H1 (cell line): ENCODE data around the gene OPCML.

Experiments used
- BCL11A ChIP-seq, 2 experiments: IDR thresholded peaks; one replicate each; pipeline ENCODE4 v1.6.1; 2011; ENCODE audit warnings: low read depth in 2 of 2, low read length in 2 of 2, mild to moderate bottlenecking in 2 of 2
- JUND ChIP-seq: IDR thresholded peaks from 2 replicates; pipeline ENCODE4 v1.6.1; 2011; ENCODE audit warnings: mild to moderate bottlenecking, improper control_type of control experiment, low read length
- POLR2AphosphoS5 ChIP-seq: IDR thresholded peaks from 2 replicates; pipeline ENCODE4 v1.6.1; 2011; ENCODE audit warnings: low read depth, low read length
- RAD21 ChIP-seq, 2 experiments: IDR thresholded peaks in 1 of 2; conservative IDR thresholded peaks in 1 of 2; 2 replicates each; pipeline ENCODE4 v1.6.1; 2011; ENCODE audit warnings: low read depth in 2 of 2, low read length in 2 of 2, improper control_type of control experiment in 1 of 2, inconsistent platforms in 1 of 2, mild to moderate bottlenecking in 1 of 2, moderate library complexity in 1 of 2
- RFX5 ChIP-seq: IDR thresholded peaks from 2 replicates; pipeline ENCODE4 v1.6.1; 2011; ENCODE audit warnings: low read depth, low read length, improper control_type of control experiment, borderline replicate concordance
- SIX5 ChIP-seq: IDR thresholded peaks from 2 replicates; pipeline ENCODE4 v1.6.1; 2011; ENCODE audit warnings: mild to moderate bottlenecking, low read depth, low read length
- TAF1 ChIP-seq: IDR thresholded peaks from 2 replicates; pipeline ENCODE4 v1.6.1; 2011; ENCODE audit warnings: mild to moderate bottlenecking, low read depth, low read length
- TF ChIP-seq, protein P1 (sequence below), 3 experiments: IDR thresholded peaks; 1 replicate in 2 of 3; 2 replicates in 1 of 3; pipeline versions ENCODE4 v1.5.1 to v1.6.1; 2011; ENCODE audit warnings: low read length in 3 of 3, mild to moderate bottlenecking in 3 of 3, inconsistent platforms in 2 of 3, low read depth in 1 of 3, moderate library complexity in 1 of 3; ENCODE audit not compliant: insufficient read depth in 1 of 3; ENCODE audit errors: control extremely low read depth in 1 of 3
- TF ChIP-seq, protein P2 (sequence below): IDR thresholded peaks from 2 replicates; pipeline ENCODE4 v1.6.1; 2011; ENCODE audit warnings: low read length, improper control_type of control experiment

DNA sequence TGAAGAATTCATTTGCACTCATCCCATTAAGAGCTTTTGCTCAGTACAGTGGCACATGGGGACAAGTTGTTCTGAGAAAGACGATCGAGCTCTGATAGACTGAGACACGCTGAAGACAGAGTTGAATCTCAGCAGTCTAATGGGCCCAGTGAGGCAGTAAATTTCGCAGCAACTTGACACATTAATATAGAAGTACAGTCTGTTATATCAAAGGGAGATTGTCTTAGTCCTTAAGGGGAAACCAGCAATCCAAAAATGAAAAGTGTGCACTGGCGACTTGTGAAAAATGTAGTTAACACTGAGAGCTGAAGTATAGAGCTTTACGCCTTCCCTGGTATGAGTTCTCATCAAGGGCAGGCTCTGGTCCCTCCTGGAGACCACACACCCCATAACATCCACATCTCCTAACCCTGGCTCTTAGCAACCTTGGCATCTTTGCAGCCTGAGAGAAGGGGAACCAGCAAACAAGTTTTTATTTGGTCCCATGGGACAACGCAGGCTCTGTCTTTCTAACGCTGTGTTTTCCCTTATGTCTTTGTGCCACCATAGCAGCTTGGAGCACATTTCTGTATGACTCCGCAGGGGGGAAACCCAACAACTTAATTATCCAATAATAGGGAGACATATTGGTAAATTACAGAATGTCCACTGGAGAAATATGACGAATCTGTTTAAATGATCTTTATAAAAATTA, 952.5 kb downstream of the OPCML start:
- TF ChIP-seq, protein P1, sequence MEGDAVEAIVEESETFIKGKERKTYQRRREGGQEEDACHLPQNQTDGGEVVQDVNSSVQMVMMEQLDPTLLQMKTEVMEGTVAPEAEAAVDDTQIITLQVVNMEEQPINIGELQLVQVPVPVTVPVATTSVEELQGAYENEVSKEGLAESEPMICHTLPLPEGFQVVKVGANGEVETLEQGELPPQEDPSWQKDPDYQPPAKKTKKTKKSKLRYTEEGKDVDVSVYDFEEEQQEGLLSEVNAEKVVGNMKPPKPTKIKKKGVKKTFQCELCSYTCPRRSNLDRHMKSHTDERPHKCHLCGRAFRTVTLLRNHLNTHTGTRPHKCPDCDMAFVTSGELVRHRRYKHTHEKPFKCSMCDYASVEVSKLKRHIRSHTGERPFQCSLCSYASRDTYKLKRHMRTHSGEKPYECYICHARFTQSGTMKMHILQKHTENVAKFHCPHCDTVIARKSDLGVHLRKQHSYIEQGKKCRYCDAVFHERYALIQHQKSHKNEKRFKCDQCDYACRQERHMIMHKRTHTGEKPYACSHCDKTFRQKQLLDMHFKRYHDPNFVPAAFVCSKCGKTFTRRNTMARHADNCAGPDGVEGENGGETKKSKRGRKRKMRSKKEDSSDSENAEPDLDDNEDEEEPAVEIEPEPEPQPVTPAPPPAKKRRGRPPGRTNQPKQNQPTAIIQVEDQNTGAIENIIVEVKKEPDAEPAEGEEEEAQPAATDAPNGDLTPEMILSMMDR (IDR thresholded peaks at IDR 0.05; ENCODE audit: control extremely low read depth in 1 of 3, insufficient read depth in 1 of 3, low read depth in 1 of 3, low read length in 3 of 3), result no peak
- TF ChIP-seq, protein P2, sequence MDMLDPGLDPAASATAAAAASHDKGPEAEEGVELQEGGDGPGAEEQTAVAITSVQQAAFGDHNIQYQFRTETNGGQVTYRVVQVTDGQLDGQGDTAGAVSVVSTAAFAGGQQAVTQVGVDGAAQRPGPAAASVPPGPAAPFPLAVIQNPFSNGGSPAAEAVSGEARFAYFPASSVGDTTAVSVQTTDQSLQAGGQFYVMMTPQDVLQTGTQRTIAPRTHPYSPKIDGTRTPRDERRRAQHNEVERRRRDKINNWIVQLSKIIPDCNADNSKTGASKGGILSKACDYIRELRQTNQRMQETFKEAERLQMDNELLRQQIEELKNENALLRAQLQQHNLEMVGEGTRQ, result no peak
- no peak for TF ChIP-seq JUND
- no peak for TF ChIP-seq POLR2AphosphoS5
- TF ChIP-seq RFX5, result no peak
- no peak for TF ChIP-seq TAF1
- TF ChIP-seq RAD21 (IDR thresholded peaks at IDR 0.05 in 1 of 2, conservative IDR thresholded peaks at IDR 0.05 in 1 of 2; ENCODE audit: low read depth in 2 of 2, low read length in 2 of 2), result no peak
- no peak for TF ChIP-seq BCL11A (IDR thresholded peaks at IDR 0.05; ENCODE audit: low read depth in 2 of 2, low read length in 2 of 2)
- no peak for TF ChIP-seq SIX5
